Lung (tissue), 12 donors: ENCODE data around the gene HILPDA. TPM values are rescaled to one million over a fixed set of nuclear protein-coding genes. Genes with fewer than 3 reads are reported as not detected.

Experiments
- ATAC-seq: fragments of 200-7000 bp; cut with Tn5 transposase; one replicate; pipeline ENCODE4 v1.9.1; 2020; ENCODE audit warnings: moderate number of reproducible peaks; ENCODE audit not compliant: insufficient read depth, low FRiP score
- DNase-seq, 3 donors: peaks; one replicate each; pipeline ENCODE4 v3.0.0-alpha.2; 2013 to 2017
- H3K27ac ChIP-seq, 2 donors: one replicate each; pipeline ENCODE4 v1.5.1; 2013; ENCODE audit warnings: mild to moderate bottlenecking in 2 of 2, moderate library complexity in 2 of 2, control low read depth in 1 of 2, inconsistent platforms in 1 of 2, low read depth in 1 of 2, low read length in 1 of 2
- H3K27me3 ChIP-seq, 3 donors: one replicate each; pipeline ENCODE4 v1.5.1; 2013; ENCODE audit warnings: low read length in 2 of 3; ENCODE audit not compliant: control insufficient read depth in 3 of 3, insufficient read depth in 3 of 3
- H3K36me3 ChIP-seq, 4 donors: one replicate each; pipeline ENCODE4 v1.5.1; 2013; ENCODE audit warnings: low read length in 4 of 4, mild to moderate bottlenecking in 1 of 4, moderate library complexity in 1 of 4; ENCODE audit not compliant: control insufficient read depth in 4 of 4, insufficient read depth in 4 of 4
- H3K4me1 ChIP-seq, 5 donors: one replicate each; pipeline ENCODE4 v1.5.1; 2013; ENCODE audit warnings: low read length in 5 of 5, mild to moderate bottlenecking in 2 of 5, moderate library complexity in 1 of 5; ENCODE audit not compliant: control insufficient read depth in 5 of 5, insufficient read depth in 5 of 5
- H3K4me3 ChIP-seq: one replicate; pipeline ENCODE4 v1.5.1; 2013; ENCODE audit warnings: mild to moderate bottlenecking, control low read depth, moderate library complexity
- H3K9ac ChIP-seq, 2 donors: one replicate each; pipeline ENCODE4 v1.5.1; 2013; ENCODE audit warnings: low read length in 2 of 2, control low read depth in 1 of 2; ENCODE audit not compliant: insufficient read depth in 1 of 2
- H3K9me3 ChIP-seq, 4 donors: one replicate each; pipeline ENCODE4 v1.5.1; 2013; ENCODE audit warnings: low read length in 3 of 4, mild to moderate bottlenecking in 1 of 4, moderate library complexity in 1 of 4; ENCODE audit not compliant: control insufficient read depth in 4 of 4, insufficient read depth in 3 of 4
- CTCF ChIP-seq: IDR thresholded peaks from 2 replicates; pipeline ENCODE4 v1.5.1; 2012; ENCODE audit warnings: mild to moderate bottlenecking; ENCODE audit errors: control extremely low read depth, extremely low read depth
- WGBS, 2 donors: extraction: QIAGEN DNeasy Blood & Tissue Kit; methylation state at CpG; one replicate each; pipeline ENCODE4 v1.1.7; 2013; 5-methylcytosine and 5-hydroxymethylcytosine counted together
- polyA plus RNA-seq, 2 donors: library from polyadenylated mRNA; stranded (reverse); fragments of 200-250 nt; gene quantifications; one replicate each; pipeline ENCODE4 v1.2.1, GENCODE V29; 2013
- total RNA-seq, 2 donors: library from RNA; depleted of rRNA in 1 of 2; stranded (reverse); fragments of >200 nt in 1 of 2; gene quantifications; one replicate each; pipeline ENCODE4 v1.2.1, GENCODE V29; 2014 to 2021
- donor health status: control.
- donor health status: control.
- donor health status: Bipolar disorder and iron deficiency.
- donor health status: healthy.
- donor health status: DM: yes; HTN: yes; CAD: no.

Gene HILPDA
- total and polyA plus RNA-seq, 4 donors: 6.6 to 61.9 (median 13.2) TPM

- no peaks in the 10 kb centered on the region for H3K27me3 ChIP-seq
- 84 to 88% methylated on average over 1 of the region's 1 CpG for WGBS, 2 donors
- H3K9ac ChIP-seq: no peak overlapping the region
- no peak for DNase-seq
- peaks cover 0 to 6% (median 0%) of the 10 kb centered on the region in 5 donors for H3K4me1 ChIP-seq
- no peaks in the 10 kb centered on the region for H3K9me3 ChIP-seq
- H3K27ac ChIP-seq: no peak overlapping the region
- no peak for ATAC-seq
- no peaks in the 10 kb centered on the region for H3K36me3 ChIP-seq
- no peak overlapping the region for H3K4me3 ChIP-seq
- no peak for TF ChIP-seq CTCF
These were observed 34.9 kb upstream of the HILPDA start for GRCh38 chr7:128420773-128421172.

GRCh38 chr7:128421384-128421783 lies 34.3 kb upstream of the HILPDA start:
- Histone ChIP-seq H3K27me3 (no peaks in the 10 kb centered on the region), H3K9me3 (no peaks in the 10 kb centered on the region), H3K4me3 (no peak overlapping the region), H3K27ac (no peak overlapping the region), H3K4me1 (peaks cover 0 to 6% (median 0%) of the 10 kb centered on the region in 5 donors), H3K9ac (no peak overlapping the region), H3K36me3 (no peaks in the 10 kb centered on the region)
- 86 to 93% methylated on average over 1 of the region's 1 CpG for WGBS, 2 donors
- DNase-seq (no peak), ATAC-seq (no peak)
- TF ChIP-seq CTCF: no peak

- peaks cover 0 to 6% (median 0%) of the 10 kb centered on the region in 5 donors for H3K4me1 ChIP-seq
- H3K27me3 ChIP-seq: no peaks in the 10 kb centered on the region
- H3K4me3 ChIP-seq: no peak overlapping the region
- no peak for TF ChIP-seq CTCF
- DNase-seq (no peak), ATAC-seq (no peak)
- 87 to 100% methylated on average over 1 of the region's 1 CpG for WGBS, 2 donors
- H3K36me3 ChIP-seq: no peaks in the 10 kb centered on the region
- H3K27ac ChIP-seq: no peak overlapping the region
- H3K9ac ChIP-seq: no peak overlapping the region
- no peaks in the 10 kb centered on the region for H3K9me3 ChIP-seq
These were observed 33.6 kb upstream of the HILPDA start for GRCh38 chr7:128422037-128422436.

GRCh38 chr7:128422842-128423241 lies 32.8 kb upstream of the HILPDA start:
- ATAC-seq (no peak), DNase-seq (no peak)
- H3K9ac ChIP-seq: no peak overlapping the region
- no peak overlapping the region for H3K27ac ChIP-seq
- no peak overlapping the region for H3K4me3 ChIP-seq
- H3K27me3 ChIP-seq: no peaks in the 10 kb centered on the region
- H3K36me3 ChIP-seq: no peaks in the 10 kb centered on the region
- no peak for TF ChIP-seq CTCF
- H3K9me3 ChIP-seq: no peaks in the 10 kb centered on the region
- H3K4me1 ChIP-seq: peaks cover 0 to 6% (median 0%) of the 10 kb centered on the region in 5 donors
- WGBS, 2 donors: 77 to 82% methylated on average over 3 of the region's 3 CpGs
